ENCODE measurements around the gene COX4I1. TPM values are rescaled to one million over a fixed set of nuclear protein-coding genes. Genes with fewer than 3 reads are reported as not detected.

COX4I1 gene
- total and polyA plus RNA-seq, 9 of the 15 experiments (the other 6 are each of a cell fraction or from before 2014, with no cell fraction given), result 651 to 2,356 (median 1,032) TPM

DNA sequence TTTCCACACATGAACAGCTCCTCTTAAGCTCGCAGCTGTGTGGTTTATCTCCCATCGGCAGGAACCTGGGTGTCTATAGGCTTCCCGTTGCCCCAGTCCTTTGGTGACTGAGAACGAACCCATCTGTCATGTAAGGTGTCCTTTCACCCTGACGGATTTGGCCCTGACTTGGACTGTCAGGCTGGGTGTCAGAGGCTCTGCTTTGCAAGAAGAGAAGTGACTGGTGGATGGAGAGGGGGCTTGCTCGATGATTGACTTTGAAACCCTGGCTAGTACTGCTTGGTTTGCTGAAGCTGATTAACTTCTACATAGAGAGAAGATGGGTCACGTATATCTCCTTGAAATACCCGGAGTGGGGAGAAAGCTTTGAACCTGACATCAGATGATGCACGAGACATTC lies 42.9 kb downstream of the COX4I1 start (continued):
- TF ChIP-seq ARID2 (IDR thresholded peaks at IDR 0.05) (no peak), KLF16 (IDR thresholded peaks at IDR 0.05) (no peak), SOX6 (IDR thresholded peaks at IDR 0.05) (no peak), ZNF239 (CRISPR knock-in tag; IDR thresholded peaks at IDR 0.05) (no peak), SMARCE1 (IDR thresholded peaks at IDR 0.05) (no peak), CAMTA2 (CRISPR knock-in tag; conservative IDR thresholded peaks at IDR 0.05) (no peak), FOXJ2 (tag; IDR thresholded peaks at IDR 0.05) (no peak)
- TF ChIP-seq, protein P1, sequence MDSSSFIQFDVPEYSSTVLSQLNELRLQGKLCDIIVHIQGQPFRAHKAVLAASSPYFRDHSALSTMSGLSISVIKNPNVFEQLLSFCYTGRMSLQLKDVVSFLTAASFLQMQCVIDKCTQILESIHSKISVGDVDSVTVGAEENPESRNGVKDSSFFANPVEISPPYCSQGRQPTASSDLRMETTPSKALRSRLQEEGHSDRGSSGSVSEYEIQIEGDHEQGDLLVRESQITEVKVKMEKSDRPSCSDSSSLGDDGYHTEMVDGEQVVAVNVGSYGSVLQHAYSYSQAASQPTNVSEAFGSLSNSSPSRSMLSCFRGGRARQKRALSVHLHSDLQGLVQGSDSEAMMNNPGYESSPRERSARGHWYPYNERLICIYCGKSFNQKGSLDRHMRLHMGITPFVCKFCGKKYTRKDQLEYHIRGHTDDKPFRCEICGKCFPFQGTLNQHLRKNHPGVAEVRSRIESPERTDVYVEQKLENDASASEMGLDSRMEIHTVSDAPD (CRISPR knock-in tag; IDR thresholded peaks at IDR 0.05), result no peak
- TF ChIP-seq, protein P2, sequence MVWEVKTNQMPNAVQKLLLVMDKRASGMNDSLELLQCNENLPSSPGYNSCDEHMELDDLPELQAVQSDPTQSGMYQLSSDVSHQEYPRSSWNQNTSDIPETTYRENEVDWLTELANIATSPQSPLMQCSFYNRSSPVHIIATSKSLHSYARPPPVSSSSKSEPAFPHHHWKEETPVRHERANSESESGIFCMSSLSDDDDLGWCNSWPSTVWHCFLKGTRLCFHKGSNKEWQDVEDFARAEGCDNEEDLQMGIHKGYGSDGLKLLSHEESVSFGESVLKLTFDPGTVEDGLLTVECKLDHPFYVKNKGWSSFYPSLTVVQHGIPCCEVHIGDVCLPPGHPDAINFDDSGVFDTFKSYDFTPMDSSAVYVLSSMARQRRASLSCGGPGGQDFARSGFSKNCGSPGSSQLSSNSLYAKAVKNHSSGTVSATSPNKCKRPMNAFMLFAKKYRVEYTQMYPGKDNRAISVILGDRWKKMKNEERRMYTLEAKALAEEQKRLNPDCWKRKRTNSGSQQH (CRISPR knock-in tag; IDR thresholded peaks at IDR 0.05), result no peak

DNA sequence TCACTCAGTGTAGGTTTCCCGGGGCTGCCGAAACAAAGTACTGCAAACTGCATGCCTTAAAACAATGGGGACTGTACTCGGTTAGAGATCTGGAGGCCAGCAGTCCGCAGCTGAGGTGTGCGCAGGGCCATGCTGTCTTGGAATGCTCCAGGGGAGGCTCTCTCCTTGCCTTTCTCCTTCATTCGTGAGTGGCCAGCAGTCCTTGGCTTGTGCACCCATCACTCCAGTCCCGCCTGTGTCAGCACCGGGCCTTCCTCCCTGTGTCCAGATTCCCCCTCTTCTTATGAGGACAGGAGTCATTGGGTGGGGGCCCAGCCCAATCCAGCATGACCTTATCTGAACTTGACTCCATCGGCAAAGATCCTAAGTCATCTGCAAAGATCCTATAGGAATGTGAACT lies 43.4 kb downstream of the COX4I1 start:
- BruUV-seq (replicated peaks), result no TSS peak
- Histone ChIP-seq H3K4me1 (replicated peaks in 1 of 2; ENCODE audit: control insufficient read depth in 2 of 2, insufficient read depth in 2 of 2, low read length in 2 of 2) (no peaks in the 10 kb centered on the region; a peak in 2 of 5 replicates), H3K9ac (ENCODE audit: insufficient read depth in 1 of 2, low read depth in 2 of 2, low read length in 2 of 2) (no peak overlapping the region), H3K27ac (ENCODE audit: extremely low read depth, low read depth, low read length) (no peak overlapping the region), H3K36me3 (ENCODE audit: control insufficient read depth, insufficient read depth, low read length) (no peaks in the 10 kb centered on the region), H3K79me2 (ENCODE audit: control insufficient read depth, insufficient read depth, low read length) (no peaks in the 10 kb centered on the region), H3K4me2 (ENCODE audit: insufficient read depth, low read length) (no peak overlapping the region), H4K20me1 (replicated peaks; ENCODE audit: control insufficient read depth, insufficient read depth, low read length) (no peaks in the 10 kb centered on the region; the same call in 1 of the 2 replicates), H3K9me3 (replicated peaks; ENCODE audit: control insufficient read depth, insufficient read depth, low read depth, low read length) (no peaks in the 10 kb centered on the region; the same call in 1 of the 2 replicates), H2AFZ (ENCODE audit: low read depth, low read length) (no peak overlapping the region), H3K27me3 (ENCODE audit: control insufficient read depth in 2 of 2, insufficient read depth in 2 of 2, low read length in 2 of 2) (peaks cover 57 to 90% of the 10 kb centered on the region in 2 experiments), H3K4me3 (no peak overlapping the region), H3K9me1 (ENCODE audit: control insufficient read depth, insufficient read depth, low read length) (peaks cover 3% of the 10 kb centered on the region)
- in situ Hi-C loops (cut with MboI) (no loop called here), intact Hi-C loops (cut with micrococcal nuclease) (no loop called here)
- FAIRE-seq (no peak), DNase-seq (ENCODE audit: extremely low read depth in 1 of 4, low spot score in 3 of 4) (no peak), ATAC-seq (no peak)
- ChIA-PET CTCF (ENCODE audit: low intra/inter-chr PET ratio) (no interaction called here), POLR2A (no interaction called here)
- WGBS (ENCODE audit: insufficient coverage, low coverage, missing lambda C conversion rate), result 3% methylated on average over 9 of the region's 9 CpGs
- TF ChIP-seq, protein P3, sequence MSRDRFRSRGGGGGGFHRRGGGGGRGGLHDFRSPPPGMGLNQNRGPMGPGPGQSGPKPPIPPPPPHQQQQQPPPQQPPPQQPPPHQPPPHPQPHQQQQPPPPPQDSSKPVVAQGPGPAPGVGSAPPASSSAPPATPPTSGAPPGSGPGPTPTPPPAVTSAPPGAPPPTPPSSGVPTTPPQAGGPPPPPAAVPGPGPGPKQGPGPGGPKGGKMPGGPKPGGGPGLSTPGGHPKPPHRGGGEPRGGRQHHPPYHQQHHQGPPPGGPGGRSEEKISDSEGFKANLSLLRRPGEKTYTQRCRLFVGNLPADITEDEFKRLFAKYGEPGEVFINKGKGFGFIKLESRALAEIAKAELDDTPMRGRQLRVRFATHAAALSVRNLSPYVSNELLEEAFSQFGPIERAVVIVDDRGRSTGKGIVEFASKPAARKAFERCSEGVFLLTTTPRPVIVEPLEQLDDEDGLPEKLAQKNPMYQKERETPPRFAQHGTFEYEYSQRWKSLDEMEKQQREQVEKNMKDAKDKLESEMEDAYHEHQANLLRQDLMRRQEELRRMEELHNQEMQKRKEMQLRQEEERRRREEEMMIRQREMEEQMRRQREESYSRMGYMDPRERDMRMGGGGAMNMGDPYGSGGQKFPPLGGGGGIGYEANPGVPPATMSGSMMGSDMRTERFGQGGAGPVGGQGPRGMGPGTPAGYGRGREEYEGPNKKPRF (IDR thresholded peaks at IDR 0.05; ENCODE audit: low read depth, low read length), result no peak
- TF ChIP-seq CBX2 (IDR thresholded peaks at IDR 0.05; ENCODE audit: insufficient read depth, low read length, poor library complexity, severe bottlenecking) (no peak), NR2C1 (IDR thresholded peaks at IDR 0.05) (no peak), NR2C1 (tag; IDR thresholded peaks at IDR 0.05) (no peak), ZNF197 (CRISPR knock-in tag; IDR thresholded peaks at IDR 0.05; ENCODE audit: low read depth) (no peak)
